ENCODE measurements around the gene DIS3L2.

Gene DIS3L2

DNA sequence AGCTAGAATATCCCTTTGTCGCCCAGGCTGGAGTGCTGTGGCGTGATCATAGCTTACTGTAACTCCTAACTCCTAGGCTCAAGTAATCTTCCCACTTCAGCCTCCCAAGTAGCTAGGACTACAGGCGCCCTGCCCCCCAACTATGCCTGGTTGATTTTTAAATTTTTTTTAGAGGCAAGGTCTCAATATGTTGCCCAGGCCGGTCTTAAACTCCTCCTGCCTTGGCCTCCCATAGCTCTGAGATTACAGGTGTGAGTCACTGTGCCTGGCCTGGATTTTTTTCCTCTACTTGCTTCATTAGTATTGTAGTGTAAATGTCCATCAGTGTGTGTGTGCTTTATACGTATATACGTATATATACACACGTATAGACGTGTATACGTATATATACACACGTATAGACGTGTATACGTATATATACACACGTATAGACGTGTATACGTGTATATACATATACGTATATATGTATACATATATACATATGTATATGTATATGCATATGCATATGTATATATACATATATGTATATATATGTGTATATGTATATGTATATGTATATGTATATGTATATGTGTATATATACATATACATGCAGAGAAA, 124.4 kb downstream of the DIS3L2 start:
- H3K27me3 ChIP-seq (replicated peaks; ENCODE audit: control insufficient read depth, insufficient read depth, low read length) = no peaks in the 10 kb centered on the region
- no peak overlapping the region for H3K4me3 ChIP-seq (replicated peaks; ENCODE audit: low read depth, low read length)
- H3K36me3 ChIP-seq (ENCODE audit: control insufficient read depth, insufficient read depth, low read length) = no peaks in the 10 kb centered on the region
- no peak for DNase-seq (ENCODE audit: extremely low read depth, insufficient read length)
- TF ChIP-seq, protein P1, sequence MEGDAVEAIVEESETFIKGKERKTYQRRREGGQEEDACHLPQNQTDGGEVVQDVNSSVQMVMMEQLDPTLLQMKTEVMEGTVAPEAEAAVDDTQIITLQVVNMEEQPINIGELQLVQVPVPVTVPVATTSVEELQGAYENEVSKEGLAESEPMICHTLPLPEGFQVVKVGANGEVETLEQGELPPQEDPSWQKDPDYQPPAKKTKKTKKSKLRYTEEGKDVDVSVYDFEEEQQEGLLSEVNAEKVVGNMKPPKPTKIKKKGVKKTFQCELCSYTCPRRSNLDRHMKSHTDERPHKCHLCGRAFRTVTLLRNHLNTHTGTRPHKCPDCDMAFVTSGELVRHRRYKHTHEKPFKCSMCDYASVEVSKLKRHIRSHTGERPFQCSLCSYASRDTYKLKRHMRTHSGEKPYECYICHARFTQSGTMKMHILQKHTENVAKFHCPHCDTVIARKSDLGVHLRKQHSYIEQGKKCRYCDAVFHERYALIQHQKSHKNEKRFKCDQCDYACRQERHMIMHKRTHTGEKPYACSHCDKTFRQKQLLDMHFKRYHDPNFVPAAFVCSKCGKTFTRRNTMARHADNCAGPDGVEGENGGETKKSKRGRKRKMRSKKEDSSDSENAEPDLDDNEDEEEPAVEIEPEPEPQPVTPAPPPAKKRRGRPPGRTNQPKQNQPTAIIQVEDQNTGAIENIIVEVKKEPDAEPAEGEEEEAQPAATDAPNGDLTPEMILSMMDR (IDR thresholded peaks at IDR 0.05; ENCODE audit: insufficient read depth, low read length, poor library complexity, severe bottlenecking) = no peak

- Histone ChIP-seq H3K36me3 (ENCODE audit: control insufficient read depth, insufficient read depth, low read length) (no peaks in the 10 kb centered on the region), H3K4me3 (replicated peaks; ENCODE audit: low read depth, low read length) (no peak overlapping the region), H3K27me3 (replicated peaks; ENCODE audit: control insufficient read depth, insufficient read depth, low read length) (no peaks in the 10 kb centered on the region)
- TF ChIP-seq, protein P1 (IDR thresholded peaks at IDR 0.05; ENCODE audit: insufficient read depth, low read length, poor library complexity, severe bottlenecking) = no peak
- no peak for DNase-seq (ENCODE audit: extremely low read depth, insufficient read length)
These were observed 127.3 kb downstream of the DIS3L2 start for GRCh38 chr2:232088771-232089170.

DNA sequence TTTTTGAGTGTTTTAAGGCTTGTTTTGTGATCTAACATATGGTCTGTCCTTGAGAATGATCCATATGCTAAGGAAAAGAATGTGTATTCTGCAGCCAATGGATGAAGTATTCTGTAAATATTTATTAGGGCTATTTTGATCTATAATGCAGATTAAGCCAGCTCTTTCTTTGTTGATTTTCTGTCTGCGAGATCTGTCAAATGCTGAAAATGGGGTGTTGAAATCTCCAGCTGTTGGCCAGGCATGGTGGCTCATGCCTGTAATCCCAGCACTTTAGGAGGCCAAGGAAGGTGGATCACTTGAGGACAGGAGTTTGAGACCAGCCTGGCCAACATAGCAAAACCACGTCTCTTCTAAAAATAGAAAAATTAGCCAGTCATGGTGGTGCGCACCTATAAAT, 132.7 kb downstream of the DIS3L2 start:
- TF ChIP-seq, protein P1 (IDR thresholded peaks at IDR 0.05; ENCODE audit: insufficient read depth, low read length, poor library complexity, severe bottlenecking) = no peak
- Histone ChIP-seq H3K27me3 (replicated peaks; ENCODE audit: control insufficient read depth, insufficient read depth, low read length) (no peaks in the 10 kb centered on the region), H3K36me3 (ENCODE audit: control insufficient read depth, insufficient read depth, low read length) (no peaks in the 10 kb centered on the region), H3K4me3 (replicated peaks; ENCODE audit: low read depth, low read length) (no peak overlapping the region)
- DNase-seq (ENCODE audit: extremely low read depth, insufficient read length) = no peak

DNA sequence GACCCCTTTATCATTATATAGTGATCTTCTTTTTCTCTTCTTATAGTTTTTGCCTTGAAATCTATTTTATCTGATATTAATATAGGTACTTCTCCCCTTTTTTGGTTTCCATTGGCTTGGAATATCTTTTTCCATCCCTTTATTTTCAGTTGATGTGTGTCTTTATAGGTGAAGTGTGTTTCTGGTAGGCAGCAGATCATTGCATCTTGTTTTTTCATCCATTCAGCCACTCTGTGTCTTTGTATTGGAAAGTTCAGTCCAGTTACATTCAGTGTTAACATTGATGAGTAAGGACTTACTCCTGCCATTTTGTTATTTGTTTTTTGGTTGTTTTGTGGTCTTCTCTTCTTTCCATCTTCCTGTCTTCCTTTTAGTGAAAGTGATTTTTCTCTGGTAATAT, 133.4 kb downstream of the DIS3L2 start:
- Histone ChIP-seq H3K27me3 (replicated peaks; ENCODE audit: control insufficient read depth, insufficient read depth, low read length) (no peaks in the 10 kb centered on the region), H3K36me3 (ENCODE audit: control insufficient read depth, insufficient read depth, low read length) (no peaks in the 10 kb centered on the region), H3K4me3 (replicated peaks; ENCODE audit: low read depth, low read length) (no peak overlapping the region)
- TF ChIP-seq, protein P1 (IDR thresholded peaks at IDR 0.05; ENCODE audit: insufficient read depth, low read length, poor library complexity, severe bottlenecking) = no peak
- DNase-seq (ENCODE audit: extremely low read depth, insufficient read length) = no peak

DNA sequence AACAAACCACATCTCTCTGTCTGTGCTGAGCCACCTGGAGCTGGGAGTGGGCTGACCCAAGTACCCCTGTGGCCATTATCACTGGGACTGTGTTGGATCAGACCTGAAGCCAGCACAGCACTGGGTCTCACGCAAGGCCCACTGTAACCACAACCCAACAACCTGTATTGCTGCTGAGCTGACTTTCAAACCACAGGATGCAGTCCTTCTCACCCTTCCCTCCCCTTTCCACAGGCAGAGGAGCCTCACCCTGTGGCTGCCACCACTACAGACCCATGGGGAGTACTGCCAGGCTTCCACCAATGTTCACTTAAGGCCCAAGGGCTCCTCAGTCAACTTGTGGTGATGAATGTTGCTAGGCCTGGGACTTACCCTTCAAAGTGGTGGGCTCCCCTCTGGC, 135.7 kb downstream of the DIS3L2 start:
- Histone ChIP-seq H3K36me3 (ENCODE audit: control insufficient read depth, insufficient read depth, low read length) (no peaks in the 10 kb centered on the region), H3K27me3 (replicated peaks; ENCODE audit: control insufficient read depth, insufficient read depth, low read length) (no peaks in the 10 kb centered on the region), H3K4me3 (replicated peaks; ENCODE audit: low read depth, low read length) (no peak overlapping the region)
- TF ChIP-seq, protein P1 (IDR thresholded peaks at IDR 0.05; ENCODE audit: insufficient read depth, low read length, poor library complexity, severe bottlenecking) = no peak
- no peak for DNase-seq (ENCODE audit: extremely low read depth, insufficient read length)

DNA sequence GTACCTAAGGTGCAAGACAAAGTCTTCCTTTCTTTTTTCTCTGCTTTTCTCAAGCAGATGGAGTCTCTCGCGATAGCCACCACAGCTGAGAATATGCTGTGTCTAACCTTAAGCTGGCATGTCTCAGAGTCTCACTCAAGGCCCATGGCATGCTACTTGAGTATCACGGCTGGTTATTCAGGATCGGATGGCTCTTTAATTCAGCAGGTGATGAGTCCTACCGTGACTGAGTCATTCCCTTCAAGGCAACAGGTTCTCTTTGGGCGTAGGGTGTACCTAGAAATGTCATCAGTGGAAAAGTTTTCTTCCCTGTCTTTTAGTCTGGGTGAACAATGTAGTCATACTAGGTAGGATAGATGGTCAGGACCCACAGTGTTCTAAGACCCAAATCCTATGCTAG, 136.2 kb downstream of the DIS3L2 start:
- H3K4me3 ChIP-seq (replicated peaks; ENCODE audit: low read depth, low read length) = no peak overlapping the region
- DNase-seq (ENCODE audit: extremely low read depth, insufficient read length) = no peak
- H3K27me3 ChIP-seq (replicated peaks; ENCODE audit: control insufficient read depth, insufficient read depth, low read length) = no peaks in the 10 kb centered on the region
- TF ChIP-seq, protein P1 (IDR thresholded peaks at IDR 0.05; ENCODE audit: insufficient read depth, low read length, poor library complexity, severe bottlenecking) = no peak
- no peaks in the 10 kb centered on the region for H3K36me3 ChIP-seq (ENCODE audit: control insufficient read depth, insufficient read depth, low read length)

Measured in GM06990 (cell line).